NCI-H345 treated with DMSO at 0.1 percent for 48 hours (cell line): Measurements from ENCODE around the gene RNF181.
A peak's percentile ranks its signal among the peaks of the same experiment; 100 is the strongest.
"Not testable (repeated sequence)": the region's sequence is repeated elsewhere in the genome, so short reads cannot be mapped to it uniquely, and the experiment has no call there.

Source experiments
- DNase-seq: peaks from one replicate; lab custom pipeline; 2025; ENCODE audit not compliant: unreplicated experiment; lab: John Stamatoyannopoulos, UW

Gene RNF181, protein sequence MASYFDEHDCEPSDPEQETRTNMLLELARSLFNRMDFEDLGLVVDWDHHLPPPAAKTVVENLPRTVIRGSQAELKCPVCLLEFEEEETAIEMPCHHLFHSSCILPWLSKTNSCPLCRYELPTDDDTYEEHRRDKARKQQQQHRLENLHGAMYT

DNA sequence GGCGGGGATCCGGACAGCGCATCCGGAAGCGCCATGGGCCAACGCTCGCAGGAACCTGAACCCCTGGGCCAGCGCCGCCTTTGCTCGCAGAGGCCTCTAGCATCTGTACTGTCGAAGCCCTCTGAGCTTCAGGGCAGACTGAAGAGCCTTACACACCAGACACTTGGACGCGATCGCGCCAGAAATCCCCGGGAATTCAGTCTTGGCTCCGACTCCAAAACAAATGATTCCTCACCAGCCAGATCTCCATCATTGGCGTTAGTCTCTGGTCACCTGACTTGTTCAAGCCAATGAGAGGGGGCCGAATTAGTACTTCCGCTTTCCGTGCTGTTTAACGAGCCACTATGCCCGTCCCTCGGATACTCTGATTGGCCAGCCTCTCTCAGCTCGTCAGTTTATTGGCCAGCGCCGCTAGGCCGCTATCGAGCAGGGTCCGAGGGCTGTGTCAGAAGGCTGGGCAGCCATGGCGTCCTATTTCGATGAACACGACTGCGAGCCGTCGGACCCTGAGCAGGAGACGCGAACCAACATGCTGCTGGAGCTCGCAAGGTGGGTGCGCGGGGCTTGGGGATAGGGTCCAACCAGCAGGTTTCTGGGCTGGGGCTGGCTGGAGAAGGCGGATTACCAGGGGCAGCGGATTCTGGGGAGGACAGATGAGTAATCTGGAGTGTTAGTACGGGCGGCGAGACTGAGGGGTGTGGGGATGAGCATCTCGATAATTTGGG lies at the start of gene RNF181:
Gene RNF181, plus strand, starts transcription at position 445 of the 725 bp plus-strand sequence. Its CDS starts 19 bp downstream, at position 464.
- peak; percentile 96 for DNase-seq

DNA sequence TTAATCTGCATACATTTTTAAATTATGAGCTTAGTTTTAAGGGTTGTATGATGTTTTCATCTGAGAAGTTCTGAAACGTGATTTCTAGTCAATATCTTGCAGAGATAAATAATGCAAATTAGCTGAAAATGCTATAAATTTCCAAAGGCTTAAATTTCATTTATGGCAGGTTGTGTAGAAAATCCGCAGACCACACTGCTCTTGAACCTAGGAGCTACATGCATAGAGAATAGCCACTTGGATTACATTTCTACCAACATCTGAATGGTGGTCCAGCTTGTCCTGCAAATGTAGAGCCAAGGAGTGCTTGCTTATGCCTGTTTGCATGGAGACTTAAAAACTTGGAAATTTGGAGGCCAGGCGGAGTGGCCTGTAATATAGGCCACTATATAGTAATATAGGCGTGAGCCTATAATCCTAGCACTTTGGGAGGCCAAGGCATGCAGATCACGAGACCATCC lies 49.7 kb upstream of the RNF181 start:
- DNase-seq, result no peak

DNA sequence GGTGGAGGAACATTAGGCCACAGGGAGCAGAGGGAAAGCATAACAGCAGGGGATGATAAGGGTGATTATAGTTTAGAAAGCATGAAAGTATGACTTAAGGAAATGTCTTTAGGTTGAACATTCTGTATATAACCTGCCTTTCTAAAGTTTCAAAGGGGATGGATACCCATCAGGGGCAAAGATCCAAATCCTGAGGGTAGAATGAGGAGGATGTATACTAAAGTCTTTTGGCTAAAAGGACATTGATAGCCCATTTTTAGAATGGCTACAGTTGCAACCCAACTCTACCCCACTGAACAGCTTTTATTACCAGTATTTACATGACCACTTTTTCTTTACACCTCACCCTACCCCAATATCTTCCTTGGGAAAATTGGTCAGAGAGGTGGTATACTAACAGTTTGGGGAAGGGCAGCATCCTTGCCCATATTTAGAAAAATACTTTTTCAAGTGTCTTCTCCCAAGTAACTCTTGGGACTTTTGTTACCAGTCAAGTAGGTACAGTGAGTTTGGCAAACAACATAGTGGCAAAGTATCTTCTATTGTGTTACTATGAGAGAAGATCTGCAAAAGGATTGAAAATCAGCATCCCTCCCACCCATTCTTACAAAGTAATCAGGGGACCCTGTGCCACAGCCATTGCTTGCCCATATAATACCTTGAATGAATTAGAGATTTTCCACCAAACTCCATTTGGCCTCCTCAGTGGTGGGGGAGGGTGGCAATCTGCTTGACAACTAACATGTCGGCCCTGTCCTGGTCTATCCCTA lies 48.3 kb upstream of the RNF181 start:
- DNase-seq, result no peak

DNA sequence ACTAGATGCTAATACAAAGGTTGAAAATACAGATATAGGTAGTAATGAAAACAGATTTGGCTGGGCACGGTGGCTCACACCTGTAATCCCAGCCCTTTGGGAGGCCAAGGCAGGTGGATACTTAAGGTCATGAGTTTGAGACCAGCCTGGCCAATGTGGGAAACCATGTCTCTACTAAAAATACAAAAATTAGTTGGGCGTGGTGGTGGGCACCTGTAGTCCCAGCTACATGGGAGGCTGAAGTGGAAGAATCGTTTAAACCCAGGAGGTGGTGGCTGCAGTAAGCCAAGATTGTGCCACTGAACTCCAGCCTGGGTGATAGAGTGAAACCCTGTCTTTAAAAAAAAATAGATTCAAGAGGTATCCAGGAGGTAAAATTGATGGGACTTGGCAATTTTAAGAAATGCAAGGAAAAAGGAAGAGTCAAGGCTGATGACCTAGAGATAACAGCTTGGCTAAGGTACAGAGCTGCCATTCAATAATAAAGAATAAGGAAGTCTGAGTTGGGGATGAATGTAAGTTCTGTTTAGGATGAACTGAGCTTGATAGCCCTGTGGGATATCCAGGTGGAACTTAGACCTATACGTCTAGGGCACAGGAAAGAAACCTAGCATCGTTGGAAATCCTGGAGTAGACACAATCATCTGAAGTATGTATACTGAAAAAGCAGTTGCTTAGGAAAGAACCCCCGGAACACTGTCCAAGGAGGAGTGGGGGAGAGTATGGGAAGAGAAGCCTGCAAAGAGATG lies 47.5 kb upstream of the RNF181 start:
- no peak for DNase-seq

DNA sequence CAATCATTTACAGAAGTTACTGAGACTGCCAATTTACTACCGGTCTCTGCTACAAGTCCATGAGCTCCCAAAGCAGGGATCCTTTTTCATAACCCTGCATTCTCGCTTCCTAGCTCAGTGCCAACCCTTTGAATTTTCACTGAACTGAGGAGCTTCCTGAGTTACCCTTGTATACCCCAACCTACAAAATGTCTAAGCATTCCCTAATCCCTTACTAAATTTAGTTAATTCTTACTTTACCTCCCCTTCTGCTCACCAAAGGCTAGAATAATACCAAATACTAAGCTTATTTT lies 47.0 kb upstream of the RNF181 start:
- no peak for DNase-seq

DNA sequence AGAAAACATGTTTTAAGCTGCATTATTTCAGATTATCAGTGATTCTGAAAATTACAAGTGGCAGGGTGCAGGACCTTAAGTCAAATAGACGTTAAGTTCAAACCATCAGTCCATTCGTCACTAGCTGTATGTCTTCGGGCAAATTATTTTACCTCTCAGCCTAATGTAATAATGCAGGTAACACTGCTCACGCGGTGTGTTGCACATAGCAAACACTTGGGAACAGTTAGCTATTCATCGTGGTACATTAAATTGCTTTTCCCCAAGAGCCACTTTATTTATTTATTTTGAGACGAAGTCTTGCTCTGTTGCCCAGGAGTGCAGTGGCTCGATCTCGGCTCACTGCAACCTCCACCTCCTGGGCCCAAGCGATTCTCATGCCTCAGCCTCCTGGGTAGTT lies 46.5 kb upstream of the RNF181 start:
- no peak for DNase-seq

DNA sequence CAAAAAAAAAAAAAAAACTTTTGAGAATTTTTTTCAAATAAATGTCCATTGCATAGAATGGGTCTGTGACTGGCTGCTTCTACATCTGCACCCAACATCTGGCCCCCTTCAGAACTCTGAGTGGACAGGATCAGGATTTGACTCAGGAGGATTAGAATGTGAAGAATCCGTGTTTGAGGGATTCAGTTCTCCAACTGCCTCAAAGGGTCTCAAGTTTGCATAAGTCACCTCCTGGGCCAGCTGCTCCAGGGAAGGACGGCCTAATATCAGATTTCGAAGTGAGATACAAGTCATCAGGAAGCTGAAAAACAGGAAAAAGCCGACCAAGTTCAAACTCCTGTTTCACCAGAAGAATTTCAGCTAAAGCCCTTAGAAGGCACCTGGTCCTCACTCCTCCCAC lies 45.7 kb upstream of the RNF181 start:
- no peak for DNase-seq

DNA sequence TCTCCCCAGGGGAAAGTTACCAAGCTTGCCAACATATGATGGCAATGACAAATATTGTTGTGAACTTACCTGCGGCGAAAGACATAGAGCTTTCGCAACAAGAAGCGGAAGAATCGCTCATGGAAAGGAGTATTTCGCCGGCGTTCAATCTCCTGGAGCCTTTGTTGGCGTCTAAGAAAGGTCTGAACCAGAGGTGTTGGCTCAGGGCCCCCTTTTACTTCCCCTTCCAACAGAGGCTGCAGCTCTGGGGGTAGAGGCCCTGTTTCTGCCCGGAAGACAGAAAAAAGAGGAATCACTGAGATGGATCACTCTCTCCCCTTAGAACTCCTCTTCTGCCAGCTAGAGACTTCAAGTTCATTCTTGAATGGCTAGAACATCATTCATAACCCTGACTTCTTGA lies 45.1 kb upstream of the RNF181 start:
- no peak for DNase-seq

DNA sequence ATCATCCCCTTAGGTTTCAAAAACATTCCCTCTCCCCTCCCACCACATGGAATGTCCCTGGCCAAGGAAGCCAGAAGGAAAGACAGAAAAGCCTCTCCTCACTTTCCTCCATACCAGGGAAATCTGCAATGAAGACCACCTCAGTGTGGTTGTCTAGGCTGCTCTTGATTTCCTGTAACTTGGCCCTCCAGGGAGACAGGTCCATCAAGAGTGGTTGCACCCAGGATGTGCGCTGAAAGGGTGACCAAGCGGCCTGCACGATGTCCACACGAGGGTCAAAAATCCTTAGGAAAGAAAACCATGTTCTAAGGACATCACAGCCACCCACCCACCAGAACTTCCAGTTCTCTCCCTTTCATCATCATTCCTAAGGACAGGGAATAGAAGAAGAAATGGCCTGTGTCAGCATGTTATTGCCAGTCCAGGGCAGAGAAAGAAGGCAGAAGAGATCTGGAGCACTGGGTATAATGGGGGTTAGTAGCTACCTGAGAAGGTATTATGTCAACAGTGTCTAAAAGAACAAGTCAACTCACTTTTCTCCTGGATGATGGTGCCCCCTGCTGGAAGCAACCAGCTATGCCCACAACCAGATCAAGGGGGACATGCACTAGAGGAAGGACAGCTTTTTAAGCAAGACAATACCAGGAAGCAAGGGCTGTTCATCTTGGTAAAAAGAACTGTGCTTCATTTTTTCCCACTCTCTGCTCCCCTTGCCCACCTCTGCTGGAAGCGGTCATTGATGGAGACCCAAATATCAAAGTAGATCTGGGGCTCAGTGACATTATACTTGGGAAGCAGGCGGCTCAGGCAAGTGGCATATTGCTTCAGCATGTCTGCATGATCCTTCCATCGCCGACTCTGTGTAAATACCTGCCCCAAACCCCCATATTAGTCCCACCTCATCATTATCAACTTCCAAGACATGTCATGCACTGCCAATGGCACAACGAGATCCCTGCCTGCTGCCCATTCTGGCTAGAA lies 43.6 kb upstream of the RNF181 start:
- DNase-seq, result peak; percentile 53

DNA sequence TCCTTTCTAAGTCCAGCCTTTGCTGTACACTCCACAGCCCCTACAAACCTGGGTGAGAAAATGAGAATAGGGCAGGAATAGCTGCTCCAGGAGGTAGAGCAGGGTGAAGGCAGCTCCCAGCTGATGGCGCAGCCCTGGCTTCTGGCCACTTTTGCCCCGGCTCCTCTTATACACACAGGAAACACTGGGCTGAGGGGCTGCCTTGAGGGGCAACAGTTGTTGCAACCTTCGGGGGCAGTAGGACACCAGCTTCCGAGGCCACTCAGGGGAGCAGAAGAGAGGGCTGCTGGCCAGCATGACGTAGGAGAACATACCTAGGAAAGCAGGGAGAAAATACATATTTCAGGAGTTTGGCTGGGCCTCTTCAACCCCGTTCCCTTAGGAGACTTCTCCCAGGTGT lies 42.4 kb upstream of the RNF181 start:
- DNase-seq, result no peak

DNA sequence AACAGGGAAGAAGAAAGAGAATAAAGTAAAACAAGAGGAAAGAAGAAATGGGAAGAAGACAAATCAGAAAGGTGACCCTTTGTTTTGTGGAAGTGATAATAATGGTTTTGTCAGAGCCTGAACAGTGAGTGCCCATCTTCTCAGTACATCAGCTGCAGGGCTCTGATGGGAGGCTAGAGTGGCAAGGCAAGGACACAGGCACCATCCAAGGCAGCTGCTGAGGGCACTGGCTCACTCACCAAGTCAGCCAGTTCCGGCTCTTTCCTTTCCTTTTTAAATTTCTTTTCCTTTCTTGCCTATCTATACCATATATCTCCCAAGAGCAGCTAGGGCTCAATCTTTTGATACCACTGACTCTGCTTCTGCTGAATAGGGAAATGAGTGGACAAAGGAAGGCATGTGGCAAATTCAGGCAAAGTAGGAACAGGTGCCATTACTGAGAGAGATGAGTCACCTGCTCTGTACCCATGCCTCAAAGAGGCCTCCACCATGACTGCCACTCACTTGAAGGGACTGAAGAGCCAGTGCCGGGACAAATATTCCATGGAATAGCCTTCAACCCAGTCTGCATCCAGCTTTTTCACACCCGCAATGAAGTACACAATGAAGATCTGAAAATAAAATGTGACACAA lies 40.4 kb upstream of the RNF181 start:
- DNase-seq, result no peak

DNA sequence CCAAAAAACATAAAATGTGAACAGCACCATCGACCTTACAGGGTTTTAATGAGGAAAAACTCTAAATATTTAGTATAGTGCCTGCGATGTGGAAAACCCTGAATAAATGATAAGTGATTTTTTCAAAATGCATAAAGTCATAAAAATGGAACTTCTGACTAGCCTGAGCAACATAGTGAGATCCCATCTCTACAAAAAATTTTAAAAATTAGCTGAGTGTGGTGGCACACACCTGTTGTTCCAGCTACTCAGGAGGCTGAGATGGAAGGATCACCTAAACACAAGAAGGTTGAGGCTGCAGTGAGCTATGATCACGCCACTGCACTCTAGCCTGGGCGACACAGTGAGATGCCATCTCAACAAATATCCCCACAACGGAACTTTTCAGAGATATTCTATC lies 38.4 kb upstream of the RNF181 start:
- no peak for DNase-seq

DNA sequence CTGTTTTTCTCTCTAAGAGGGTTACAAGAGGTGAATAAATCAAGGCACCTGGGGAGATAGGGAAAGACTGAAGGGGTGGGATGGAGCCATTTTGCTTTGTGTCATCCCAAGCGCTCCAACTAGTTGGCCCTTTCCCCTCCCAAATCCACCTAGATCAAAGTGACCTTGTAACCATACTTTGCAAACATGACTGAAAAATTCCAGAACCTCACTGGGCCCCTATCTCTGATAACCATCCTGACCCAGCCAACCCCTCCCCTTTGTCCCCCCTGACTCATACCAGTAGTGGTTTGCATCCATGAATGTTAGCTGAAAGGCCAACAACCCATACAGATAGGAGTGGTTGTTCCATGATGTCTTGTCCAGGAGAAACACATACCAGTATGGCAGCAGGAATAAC lies 37.4 kb upstream of the RNF181 start:
- DNase-seq, result no peak

DNA sequence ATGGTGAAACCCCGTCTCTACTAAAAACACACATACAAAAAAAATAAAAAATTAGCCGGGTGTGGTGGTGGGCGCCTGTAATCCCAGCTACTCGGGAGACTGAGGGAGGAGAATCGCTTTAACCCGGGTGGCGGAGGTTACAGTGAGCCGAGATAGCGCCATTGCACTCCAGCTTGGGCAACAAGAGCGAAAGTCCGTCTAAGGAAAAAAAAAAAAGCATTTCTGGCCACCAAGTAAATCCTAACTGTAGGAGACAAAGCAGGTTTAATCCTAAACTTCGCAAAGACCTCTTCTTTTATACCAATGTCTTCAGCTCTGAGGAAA lies 35.2 kb upstream of the RNF181 start:
- DNase-seq, result not testable (repeated sequence)

DNA sequence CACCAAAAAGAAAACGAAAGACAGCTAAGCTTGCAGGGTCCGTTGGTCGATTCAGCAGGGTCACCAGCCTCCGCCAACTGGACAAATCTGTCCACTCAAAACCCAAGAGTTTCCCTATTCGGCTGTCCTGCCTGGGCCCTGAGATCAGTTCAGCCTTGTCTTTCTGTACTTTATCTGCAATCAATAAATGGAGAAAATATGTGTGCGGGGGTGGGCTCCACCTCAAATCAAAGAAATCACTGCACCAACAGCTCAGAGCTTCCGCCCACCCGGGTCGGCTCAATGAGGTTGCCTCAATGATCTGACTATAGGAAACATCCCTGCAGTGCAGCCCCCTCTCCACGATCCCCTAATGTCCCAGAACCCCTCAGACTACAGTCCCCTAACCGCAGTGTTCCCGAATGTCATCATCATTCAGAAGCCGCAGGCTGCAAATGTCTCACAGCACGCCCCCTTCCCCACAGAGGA lies 34.7 kb upstream of the RNF181 start:
- no peak for DNase-seq

DNA sequence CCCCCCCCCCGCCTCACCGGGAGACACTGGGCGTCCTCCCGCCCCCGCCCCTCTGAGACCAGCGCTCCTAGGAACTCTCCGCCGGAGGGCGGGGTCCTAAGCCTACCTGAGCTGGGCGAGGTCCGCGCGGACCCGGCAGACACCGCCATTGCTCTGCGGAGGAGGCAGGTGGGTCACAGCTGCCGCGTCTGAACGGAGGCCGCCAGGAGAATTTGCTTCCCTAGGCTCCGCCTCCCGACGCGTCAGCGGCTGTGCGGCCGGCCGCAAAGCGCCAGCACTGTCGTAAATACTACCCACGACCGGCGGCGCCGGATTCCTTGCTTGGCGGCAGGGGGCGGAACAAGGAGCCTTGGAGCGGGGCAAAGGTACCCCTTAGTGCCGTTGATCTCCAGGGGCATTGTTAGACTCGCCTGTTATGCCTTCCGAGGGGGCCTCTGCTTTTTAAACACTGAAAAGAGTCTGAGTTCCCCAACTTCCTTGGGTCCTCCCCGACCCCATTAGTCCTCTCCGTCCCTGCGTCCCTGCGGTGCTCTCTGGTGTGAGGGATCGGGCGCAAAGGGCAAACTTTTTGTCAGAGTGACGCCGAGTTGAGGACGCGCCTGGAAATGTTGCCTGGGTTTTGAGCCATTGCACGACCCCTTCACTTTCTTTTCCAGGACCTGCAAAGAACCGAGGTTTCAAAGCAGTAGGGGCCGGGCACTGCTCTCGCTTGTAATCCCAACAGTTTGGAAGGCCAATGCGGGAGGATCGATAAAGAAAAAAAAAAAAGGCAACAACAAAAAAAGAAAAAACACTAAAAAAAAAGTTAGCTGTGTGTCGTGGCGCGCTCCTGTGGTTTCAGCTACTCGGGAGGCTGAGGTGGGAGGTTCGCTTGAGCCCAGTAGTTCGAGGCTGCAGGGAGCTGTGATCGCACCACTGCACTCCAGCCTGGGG lies 34.0 kb upstream of the RNF181 start, which contains the start of gene GGCX:
Gene GGCX, minus strand, starts transcription at position 214 of the 933 bp plus-strand sequence. Its CDS starts 65 bp downstream, at position 149.
- DNase-seq, result peak; percentile 86

DNA sequence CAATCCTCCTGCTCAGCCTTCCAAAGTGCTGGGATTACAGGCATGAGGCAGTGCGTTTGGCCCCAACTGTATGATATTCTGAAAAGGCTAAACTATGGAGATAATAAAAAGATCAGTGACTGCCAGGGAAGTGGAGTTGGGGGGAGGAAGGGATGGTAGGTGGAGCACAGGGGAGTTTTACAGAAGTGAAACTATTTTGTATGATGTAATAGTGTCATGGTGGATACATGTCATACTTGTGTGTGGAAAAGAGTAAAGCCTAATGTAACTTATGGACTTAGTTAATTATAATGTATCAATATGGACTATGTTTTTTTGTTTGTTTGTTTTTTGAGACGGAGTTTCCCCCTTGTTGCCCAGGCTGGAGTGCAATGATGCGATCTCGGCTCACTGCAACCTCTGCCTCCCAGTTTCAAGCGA lies 31.4 kb upstream of the RNF181 start:
- no peak for DNase-seq

DNA sequence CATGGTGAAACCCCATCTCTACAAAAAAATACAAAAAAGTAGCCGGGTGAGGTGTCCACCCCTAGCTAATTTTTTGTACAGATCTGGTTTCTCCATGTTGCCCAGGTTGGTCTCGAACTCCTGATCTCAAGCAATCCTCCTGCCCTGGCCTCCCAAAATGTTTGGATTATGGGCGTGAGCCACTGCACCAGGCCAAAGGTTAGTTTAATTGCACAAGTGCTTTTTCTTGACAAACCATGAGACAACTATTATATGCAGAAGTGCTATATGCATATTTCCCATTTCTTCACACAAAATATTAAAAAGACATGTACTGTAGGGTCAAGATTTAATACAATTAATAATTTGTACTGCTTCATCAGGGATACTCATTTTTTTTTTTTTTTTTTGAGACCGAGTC lies 29.3 kb upstream of the RNF181 start:
- DNase-seq, result no peak

DNA sequence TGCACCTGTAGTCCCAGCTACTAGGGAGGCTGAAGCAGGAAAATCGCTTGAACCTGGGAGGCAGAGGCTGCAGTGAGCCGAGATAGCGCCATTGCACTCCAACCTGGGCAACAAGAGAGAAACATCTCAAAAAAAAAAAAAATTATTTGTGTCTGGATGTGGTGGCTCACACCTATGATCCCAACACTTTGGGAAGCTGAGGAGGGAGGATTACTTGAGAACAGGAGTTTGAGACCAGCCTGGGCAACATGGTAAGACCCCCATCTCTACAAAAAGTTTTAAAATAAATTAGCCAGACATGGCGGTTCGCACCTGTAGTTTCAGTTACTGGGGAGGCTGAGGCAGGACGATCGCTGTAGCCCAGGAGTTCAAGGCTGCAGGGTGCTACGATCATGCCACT lies 19.8 kb upstream of the RNF181 start:
- DNase-seq, result no peak
